ENCODE measurements around the gene UQCC5. TPM values are rescaled to one million over a fixed set of nuclear protein-coding genes. Genes with fewer than 3 reads are reported as not detected.

UQCC5 gene
- total RNA-seq, 1 experiment from 2014 or later = 45.8 TPM

DNA sequence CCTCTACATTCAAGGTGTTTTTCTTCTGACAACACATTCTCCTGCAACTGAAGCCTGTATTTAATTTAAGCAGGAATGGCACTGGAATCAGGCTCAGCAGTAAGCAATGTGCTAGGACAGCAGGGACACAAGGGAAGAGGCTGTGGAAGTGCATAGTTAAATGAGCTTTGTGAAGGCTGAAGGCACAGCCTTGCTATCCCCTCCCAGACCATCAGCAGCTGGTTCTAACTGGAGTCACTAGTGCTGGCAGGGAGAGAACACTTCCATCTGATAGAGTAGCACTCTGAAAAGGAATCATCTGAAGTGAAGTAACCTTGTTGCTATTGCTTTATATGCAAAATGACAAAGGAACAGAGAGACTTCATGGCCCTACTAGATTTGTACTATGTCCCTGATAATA, 14.7 kb downstream of the UQCC5 start:
- Histone ChIP-seq H3K9ac (ENCODE audit: extremely low read depth, insufficient read length, low read length) (no peak overlapping the region), H2BK120ac (ENCODE audit: low read depth, low read length, poor library complexity, severe bottlenecking) (no peak overlapping the region), H3T11ph (ENCODE audit: low read length) (no peak overlapping the region), H2BK12ac (ENCODE audit: insufficient read length, low read depth, low read length) (no peak overlapping the region), H3K4me1 (ENCODE audit: insufficient read depth, low read length) (no peaks in the 10 kb centered on the region), H3K56ac (ENCODE audit: insufficient read length, low read depth, low read length) (no peak overlapping the region), H3K23ac (ENCODE audit: insufficient read length, low read depth, low read length) (no peak overlapping the region), H3K18ac (ENCODE audit: insufficient read length, low read depth, low read length) (no peak overlapping the region), H2BK20ac (ENCODE audit: low read depth, low read length, poor library complexity, severe bottlenecking) (no peak overlapping the region), H3K27ac (ENCODE audit: insufficient read length, low read depth, low read length) (no peak overlapping the region), H3K4me2 (ENCODE audit: insufficient read depth, insufficient read length, low read length) (no peak overlapping the region), H3K9me3 (ENCODE audit: control insufficient read depth, low read depth, low read length) (no peaks in the 10 kb centered on the region), H3K14ac (ENCODE audit: insufficient read depth, low read length) (no peak overlapping the region), H2AK5ac (ENCODE audit: insufficient read length, low read length) (no peak overlapping the region), H4K20me1 (ENCODE audit: control insufficient read depth, insufficient read depth, insufficient read length) (no peaks in the 10 kb centered on the region), H2AFZ (ENCODE audit: low read length) (no peak overlapping the region), H3K23me2 (ENCODE audit: insufficient read length, low read depth, low read length, poor library complexity, severe bottlenecking) (no peaks in the 10 kb centered on the region), H4K91ac (ENCODE audit: insufficient read length, low read depth, low read length) (no peak overlapping the region), H3K79me1 (ENCODE audit: insufficient read depth, low read depth, low read length, poor library complexity, severe bottlenecking) (no peaks in the 10 kb centered on the region), H4K8ac (replicated peaks; ENCODE audit: insufficient read length, low read depth, low read length) (no peak overlapping the region), H3K79me2 (ENCODE audit: insufficient read depth, low read length) (no peaks in the 10 kb centered on the region), H4K5ac (ENCODE audit: insufficient read length, low read depth, low read length) (no peak overlapping the region), H3K27me3 (ENCODE audit: insufficient read depth, low read length) (no peaks in the 10 kb centered on the region), H2BK5ac (ENCODE audit: insufficient read length, low read length) (no peak overlapping the region), H3K4ac (ENCODE audit: low read depth, low read length) (no peak overlapping the region), H2BK15ac (ENCODE audit: low read depth, low read length) (no peak overlapping the region)
- H3K27me3 Mint-ChIP-seq (ENCODE audit: low read depth) = no peaks in the 10 kb centered on the region
- no peak overlapping the region for H3K27ac Mint-ChIP-seq
- peaks cover 0 to under 1% of the 10 kb centered on the region in 2 experiments; a peak in 1 of 4 replicates for H3K4me1 Mint-ChIP-seq
- peaks cover 9 to 55% (median 24%) of the 10 kb centered on the region in 3 experiments; a peak in 6 of 7 replicates for H3K36me3 Mint-ChIP-seq (ENCODE audit: insufficient read depth in 1 of 3, low read depth in 3 of 3)
- H3K9me3 Mint-ChIP-seq = no peaks in the 10 kb centered on the region
- TF ChIP-seq, protein P1, sequence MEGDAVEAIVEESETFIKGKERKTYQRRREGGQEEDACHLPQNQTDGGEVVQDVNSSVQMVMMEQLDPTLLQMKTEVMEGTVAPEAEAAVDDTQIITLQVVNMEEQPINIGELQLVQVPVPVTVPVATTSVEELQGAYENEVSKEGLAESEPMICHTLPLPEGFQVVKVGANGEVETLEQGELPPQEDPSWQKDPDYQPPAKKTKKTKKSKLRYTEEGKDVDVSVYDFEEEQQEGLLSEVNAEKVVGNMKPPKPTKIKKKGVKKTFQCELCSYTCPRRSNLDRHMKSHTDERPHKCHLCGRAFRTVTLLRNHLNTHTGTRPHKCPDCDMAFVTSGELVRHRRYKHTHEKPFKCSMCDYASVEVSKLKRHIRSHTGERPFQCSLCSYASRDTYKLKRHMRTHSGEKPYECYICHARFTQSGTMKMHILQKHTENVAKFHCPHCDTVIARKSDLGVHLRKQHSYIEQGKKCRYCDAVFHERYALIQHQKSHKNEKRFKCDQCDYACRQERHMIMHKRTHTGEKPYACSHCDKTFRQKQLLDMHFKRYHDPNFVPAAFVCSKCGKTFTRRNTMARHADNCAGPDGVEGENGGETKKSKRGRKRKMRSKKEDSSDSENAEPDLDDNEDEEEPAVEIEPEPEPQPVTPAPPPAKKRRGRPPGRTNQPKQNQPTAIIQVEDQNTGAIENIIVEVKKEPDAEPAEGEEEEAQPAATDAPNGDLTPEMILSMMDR (conservative IDR thresholded peaks at IDR 0.05) = no peak
- no peak overlapping the region for H3K4me3 Mint-ChIP-seq
- DNase-seq = no peak

Measured in H9 (cell line).